GM12878 (cell line): ENCODE data around the gene CPSF6. TPM values are rescaled to one million over a fixed set of nuclear protein-coding genes. Genes with fewer than 3 reads are reported as not detected.

Experiments used
- ATAC-seq: fragments of 200-7000 bp; cut with Tn5 transposase; 3 replicates; pipeline ENCODE4 v1.9.1; 2020; ENCODE audit warnings: mild to moderate bottlenecking, moderate library complexity
- BruUV-seq: library from RNA; stranded (reverse); fragments of 400-500 nt; replicated peaks from 2 replicates; lab custom pipeline; 2021; lab: Mats Ljungman, UMichigan
- CTCF ChIA-PET: fragments of 300-600 bp; sonication (Branson Sonifier 250); formaldehyde crosslinking; extraction: SDS; loops from one replicate; lab custom pipeline; 2021; ENCODE audit warnings: inconsistent platforms; lab: Yijun Ruan, JAX
- POLR2A ChIA-PET: fragments of 350-600 bp; formaldehyde crosslinking; extraction: SDS; loops from one replicate; lab custom pipeline; 2021; ENCODE audit warnings: inconsistent platforms; lab: Charles Lee
- RAD21 ChIA-PET: fragments of 300-600 bp; sonication (Branson Sonifier 250); formaldehyde crosslinking; loops from one replicate; lab custom pipeline; 2023; ENCODE audit warnings: antibody characterized with exemption; ENCODE audit not compliant: unreplicated experiment; lab: Charles Lee
- SMC1A ChIA-PET: fragments of 300-600 bp; sonication (Branson Sonifier 250); formaldehyde crosslinking; loops from one replicate; lab custom pipeline; 2023; ENCODE audit not compliant: unreplicated experiment, uncharacterized antibody; lab: Charles Lee
- DNase-seq: peaks from one replicate; pipeline ENCODE4 v3.0.0-alpha.2; 2011; ENCODE audit warnings: low read depth, low spot score
- FAIRE-seq: peaks from 3 replicates; lab custom pipeline; 2011; peaks lifted over from hg19 to GRCh38; lab: Jason Lieb, UNC
- H2AFZ ChIP-seq: 2 replicates; pipeline ENCODE4 v1.6.0; 2011; ENCODE audit warnings: low read depth, low read length, control low read depth; ENCODE audit not compliant: control insufficient read depth
- H3K27ac ChIP-seq: 2 replicates; pipeline ENCODE4 v1.5.1; 2011; ENCODE audit warnings: control low read depth; ENCODE audit not compliant: control insufficient read depth, insufficient read depth
- H3K27me3 ChIP-seq, 2 experiments: replicated peaks in 1 of 2; 2 replicates each; pipeline versions ENCODE4 v1.6.0 to v1.6.1; 2011; ENCODE audit warnings: low read length in 1 of 2; ENCODE audit not compliant: control insufficient read depth in 2 of 2, insufficient read depth in 2 of 2
- H3K36me3 ChIP-seq, 2 experiments: 2 replicates each; pipeline ENCODE4 v1.5.1; 2011; ENCODE audit warnings: low read length in 1 of 2; ENCODE audit not compliant: control insufficient read depth in 2 of 2, insufficient read depth in 2 of 2
- H3K4me1 ChIP-seq: 2 replicates; pipeline ENCODE4 v1.6.1; 2011; ENCODE audit warnings: mild to moderate bottlenecking, low read length, moderate library complexity, mixed read lengths; ENCODE audit not compliant: control insufficient read depth, insufficient read depth
- H3K4me2 ChIP-seq: 2 replicates; pipeline ENCODE4 v1.6.0; 2011; ENCODE audit warnings: control low read depth; ENCODE audit not compliant: control insufficient read depth, insufficient read depth
- H3K4me3 ChIP-seq: fragments of 200-600 bp; sonication (generic); 2 replicates; pipeline ENCODE4 v1.5.1; 2016
- H3K79me2 ChIP-seq: 2 replicates; pipeline ENCODE4 v1.6.0; 2011; ENCODE audit warnings: low read length; ENCODE audit not compliant: control insufficient read depth, insufficient read depth
- H3K9ac ChIP-seq: 2 replicates; pipeline ENCODE4 v1.8.0; 2011; ENCODE audit warnings: low read length, control low read depth, mixed read lengths; ENCODE audit not compliant: control insufficient read depth, insufficient read depth
- H3K9me3 ChIP-seq: replicated peaks from 3 replicates; pipeline ENCODE4 v1.5.1; 2011; ENCODE audit warnings: mild to moderate bottlenecking, low read length; ENCODE audit not compliant: control insufficient read depth, insufficient read depth
- H4K20me1 ChIP-seq: 2 replicates; pipeline ENCODE4 v1.6.0; 2011; ENCODE audit not compliant: control insufficient read depth, insufficient read depth
- CREB1 ChIP-seq: IDR thresholded peaks from 2 replicates; pipeline ENCODE4 v1.6.1; 2012; ENCODE audit warnings: low read depth, mild to moderate bottlenecking, inconsistent platforms
- ESRRA ChIP-seq: IDR thresholded peaks from 2 replicates; pipeline ENCODE4 v1.6.1; 2012; ENCODE audit warnings: mild to moderate bottlenecking, low read length, improper control_type of control experiment
- IRF4 ChIP-seq: IDR thresholded peaks from 2 replicates; pipeline ENCODE4 v1.6.1; 2011; ENCODE audit warnings: low read depth, low read length
- PAX8 ChIP-seq: fragments of 450-650 bp; IDR thresholded peaks from 2 replicates; pipeline ENCODE4 v1.6.1; 2017; ENCODE audit warnings: mild to moderate bottlenecking, moderate library complexity
- SIN3A ChIP-seq: IDR thresholded peaks from 2 replicates; pipeline ENCODE4 v1.6.1; 2012; ENCODE audit warnings: low read depth, low read length, improper control_type of control experiment
- SMC3 ChIP-seq: IDR thresholded peaks from 2 replicates; pipeline ENCODE4 v1.6.1; 2011; ENCODE audit warnings: low read length, improper control_type of control experiment, borderline replicate concordance
- SRF ChIP-seq, 2 experiments: IDR thresholded peaks; 2 replicates each; pipeline ENCODE4 v1.6.1; 2011; ENCODE audit warnings: low read depth in 2 of 2, low read length in 2 of 2, mild to moderate bottlenecking in 1 of 2, moderate library complexity in 1 of 2
- WGBS: methylation state at CpG from one replicate; pipeline ENCODE4 v1.1.6; 2016; ENCODE audit warnings: low lambda C conversion rate; ENCODE audit not compliant: insufficient replicate concordance, insufficient coverage; ENCODE audit errors: missing lambda C conversion rate; 5-methylcytosine and 5-hydroxymethylcytosine counted together
- in situ Hi-C: fragments of 300-500 bp; cut with MboI; formaldehyde crosslinking; loops from 9 replicates; pipeline ENCODE4 v1.14.3; 2018; ENCODE audit warnings: mixed read lengths
- intact Hi-C: fragments of 100-400 bp; cut with micrococcal nuclease; formaldehyde crosslinking; loops from one replicate; pipeline ENCODE4 v1.14.2; 2022; ENCODE audit not compliant: unreplicated experiment
- polyA plus RNA-seq, 11 experiments: library from polyadenylated mRNA; depleted of rRNA in 4 of 11; unstranded in 6 of 11; stranded (reverse) in 5 of 11; fragments of >200 nt; fragmentation: Nextera tagmentation in 4 of 11; fragmentation: Illumina TruSeq in 1 of 11; extraction: Ambion mirVana in 4 of 11; extraction: Trizol in 1 of 11; gene quantifications; 1 replicate in 1 of 11; 2 replicates in 10 of 11; pipeline versions ENCODE4 v1.2.1 to v1.2.3, GENCODE V29; 2011 to 2016; ENCODE audit warnings: inconsistent platforms in 2 of 11, missing spikeins in 2 of 11, low read depth in 1 of 11
- total RNA-seq, 4 experiments: library from RNA; depleted of rRNA in 3 of 4; stranded (reverse); fragments of >200 nt in 3 of 4; fragmentation: Illumina TruSeq in 1 of 4; extraction: Trizol in 1 of 4; gene quantifications; 2 replicates each; pipeline versions ENCODE4 v1.2.1 to v1.2.3, GENCODE V29; 2013 to 2021
- TF ChIP-seq, protein P1 (sequence below): fragments of 450-650 bp; IDR thresholded peaks from 2 replicates; pipeline ENCODE4 v1.6.1; 2017; ENCODE audit warnings: antibody characterized with exemption, mild to moderate bottlenecking, moderate library complexity

CPSF6 gene
- total and polyA plus RNA-seq, 10 of the 15 experiments (the other 5 are each of a cell fraction or from before 2014, with no cell fraction given), result 40.9 to 150 (median 79.1) TPM

DNA sequence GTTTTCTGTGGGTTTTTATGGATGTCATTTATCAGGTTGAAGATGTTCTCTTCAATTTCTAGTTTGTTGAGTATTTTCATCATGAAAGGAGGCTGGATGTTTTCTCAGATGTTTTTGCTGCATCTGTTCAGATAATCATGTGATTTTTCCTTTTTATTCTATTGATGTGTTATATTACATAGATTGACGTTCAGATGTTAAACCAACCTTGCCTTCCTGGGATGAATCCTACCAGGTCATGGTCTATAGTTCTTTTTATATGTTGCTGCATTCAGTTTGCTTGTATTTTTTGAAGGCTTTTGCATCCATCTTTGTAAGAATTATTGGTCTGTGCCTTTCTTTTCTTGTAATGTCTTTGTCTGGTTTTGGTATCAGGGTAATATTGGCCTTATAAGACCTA, 64.9 kb downstream of the CPSF6 start (continued):
- TF ChIP-seq SIN3A (no peak), ESRRA (no peak), SMC3 (no peak), CREB1 (no peak), PAX8 (no peak), SRF (IDR thresholded peaks at IDR 0.05; ENCODE audit: low read depth in 2 of 2, low read length in 2 of 2) (no peak), IRF4 (no peak)

DNA sequence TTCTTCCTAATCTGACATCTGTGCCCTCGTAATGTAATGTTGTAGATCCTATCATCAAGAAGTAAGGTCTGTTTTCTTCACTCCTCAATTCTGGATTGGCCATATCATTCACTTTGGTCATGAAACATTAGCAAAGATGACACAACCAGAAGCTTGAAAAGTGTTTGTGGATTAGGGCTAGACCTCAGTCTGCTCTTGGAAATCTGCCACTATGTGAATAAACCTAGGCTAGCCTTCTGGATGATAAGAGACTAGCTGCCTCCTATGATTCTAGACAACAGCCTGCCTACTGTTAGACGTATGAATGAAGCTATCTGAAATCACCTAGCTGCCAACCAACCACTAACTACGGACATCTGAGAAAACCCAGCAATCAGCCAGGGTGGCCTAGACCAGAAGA, 70.1 kb downstream of the CPSF6 start:
- in situ Hi-C loops, result no loop called here
- H3K4me3 ChIP-seq, result no peak overlapping the region
- no peak overlapping the region for H2AFZ ChIP-seq
- RAD21 ChIA-PET, result no interaction called here
- no peak overlapping the region for H3K9ac ChIP-seq
- SMC1A ChIA-PET, result no interaction called here
- WGBS, result 30% methylated on average over 3 of the region's 3 CpGs
- H4K20me1 ChIP-seq, result no peaks in the 10 kb centered on the region
- no peaks in the 10 kb centered on the region for H3K79me2 ChIP-seq
- H3K4me2 ChIP-seq, result no peak overlapping the region
- TF ChIP-seq, protein P1, sequence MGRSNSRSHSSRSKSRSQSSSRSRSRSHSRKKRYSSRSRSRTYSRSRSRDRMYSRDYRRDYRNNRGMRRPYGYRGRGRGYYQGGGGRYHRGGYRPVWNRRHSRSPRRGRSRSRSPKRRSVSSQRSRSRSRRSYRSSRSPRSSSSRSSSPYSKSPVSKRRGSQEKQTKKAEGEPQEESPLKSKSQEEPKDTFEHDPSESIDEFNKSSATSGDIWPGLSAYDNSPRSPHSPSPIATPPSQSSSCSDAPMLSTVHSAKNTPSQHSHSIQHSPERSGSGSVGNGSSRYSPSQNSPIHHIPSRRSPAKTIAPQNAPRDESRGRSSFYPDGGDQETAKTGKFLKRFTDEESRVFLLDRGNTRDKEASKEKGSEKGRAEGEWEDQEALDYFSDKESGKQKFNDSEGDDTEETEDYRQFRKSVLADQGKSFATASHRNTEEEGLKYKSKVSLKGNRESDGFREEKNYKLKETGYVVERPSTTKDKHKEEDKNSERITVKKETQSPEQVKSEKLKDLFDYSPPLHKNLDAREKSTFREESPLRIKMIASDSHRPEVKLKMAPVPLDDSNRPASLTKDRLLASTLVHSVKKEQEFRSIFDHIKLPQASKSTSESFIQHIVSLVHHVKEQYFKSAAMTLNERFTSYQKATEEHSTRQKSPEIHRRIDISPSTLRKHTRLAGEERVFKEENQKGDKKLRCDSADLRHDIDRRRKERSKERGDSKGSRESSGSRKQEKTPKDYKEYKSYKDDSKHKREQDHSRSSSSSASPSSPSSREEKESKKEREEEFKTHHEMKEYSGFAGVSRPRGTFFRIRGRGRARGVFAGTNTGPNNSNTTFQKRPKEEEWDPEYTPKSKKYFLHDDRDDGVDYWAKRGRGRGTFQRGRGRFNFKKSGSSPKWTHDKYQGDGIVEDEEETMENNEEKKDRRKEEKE, result no peak
- no peaks in the 10 kb centered on the region for H3K4me1 ChIP-seq
- POLR2A ChIA-PET, result no interaction called here
- no TSS peak for BruUV-seq
- FAIRE-seq (peak; percentile 18), ATAC-seq (no peak), DNase-seq (no peak)
- no peak overlapping the region for H3K27ac ChIP-seq
- intact Hi-C loops, result no loop called here
- no peaks in the 10 kb centered on the region for H3K9me3 ChIP-seq
- no peaks in the 10 kb centered on the region for H3K36me3 ChIP-seq
- H3K27me3 ChIP-seq, result no peaks in the 10 kb centered on the region
- CTCF ChIA-PET, result interaction anchor here (1.8 kb wide), 1 partner anchor 18 kb away, joined by 5 read pairs; no protein-coding TSS in a partner anchor
